ENCODE measurements around the gene PHACTR1. TPM values are rescaled to one million over a fixed set of nuclear protein-coding genes. Genes with fewer than 3 reads are reported as not detected.

PHACTR1 gene
- polyA plus RNA-seq, 1 of the 3 experiments (the other 2 are of a cell fraction) = 0.12 TPM

GRCh38 chr6:12929678-12930077 lies 213.1 kb downstream of the PHACTR1 start:
- 65% methylated on average over 2 of the region's 2 CpGs for WGBS (ENCODE audit: low lambda C conversion rate)
- no peaks in the 10 kb centered on the region for H3K9me2 ChIP-seq
- no peak overlapping the region for H3K9ac ChIP-seq
- H3K4me2 ChIP-seq = no peak overlapping the region
- CTCF ChIA-PET = interaction anchor here (0.7 to 2.8 kb wide), 2 partner anchors 18 to 754 kb away, joined by 3 to 16 read pairs; no protein-coding TSS in a partner anchor
- no peaks in the 10 kb centered on the region for H3K36me3 ChIP-seq (replicated peaks in 1 of 2; ENCODE audit: control insufficient read depth in 1 of 2, insufficient read depth in 2 of 2, low read length in 1 of 2)
- H4K20me1 ChIP-seq (ENCODE audit: insufficient read depth) = no peaks in the 10 kb centered on the region
- POLR2A ChIA-PET = no interaction called here
- no peak overlapping the region for H3K4me3 ChIP-seq (ENCODE audit: low read depth in 2 of 2, low read length in 1 of 2)
- TF ChIP-seq, protein P1, sequence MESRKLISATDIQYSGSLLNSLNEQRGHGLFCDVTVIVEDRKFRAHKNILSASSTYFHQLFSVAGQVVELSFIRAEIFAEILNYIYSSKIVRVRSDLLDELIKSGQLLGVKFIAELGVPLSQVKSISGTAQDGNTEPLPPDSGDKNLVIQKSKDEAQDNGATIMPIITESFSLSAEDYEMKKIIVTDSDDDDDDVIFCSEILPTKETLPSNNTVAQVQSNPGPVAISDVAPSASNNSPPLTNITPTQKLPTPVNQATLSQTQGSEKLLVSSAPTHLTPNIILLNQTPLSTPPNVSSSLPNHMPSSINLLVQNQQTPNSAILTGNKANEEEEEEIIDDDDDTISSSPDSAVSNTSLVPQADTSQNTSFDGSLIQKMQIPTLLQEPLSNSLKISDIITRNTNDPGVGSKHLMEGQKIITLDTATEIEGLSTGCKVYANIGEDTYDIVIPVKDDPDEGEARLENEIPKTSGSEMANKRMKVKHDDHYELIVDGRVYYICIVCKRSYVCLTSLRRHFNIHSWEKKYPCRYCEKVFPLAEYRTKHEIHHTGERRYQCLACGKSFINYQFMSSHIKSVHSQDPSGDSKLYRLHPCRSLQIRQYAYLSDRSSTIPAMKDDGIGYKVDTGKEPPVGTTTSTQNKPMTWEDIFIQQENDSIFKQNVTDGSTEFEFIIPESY (IDR thresholded peaks at IDR 0.05; ENCODE audit: borderline replicate concordance, low read depth) = no peak
- TF ChIP-seq JUND (IDR thresholded peaks at IDR 0.05) (no peak), TEAD4 (IDR thresholded peaks at IDR 0.05; ENCODE audit: borderline replicate concordance, insufficient read depth) (no peak), PBX3 (IDR thresholded peaks at IDR 0.05) (no peak), REST (IDR thresholded peaks at IDR 0.05; ENCODE audit: low read depth, low read length) (no peak), FOXM1 (IDR thresholded peaks at IDR 0.05; ENCODE audit: low read depth) (no peak), GATA2 (CRISPR knock-in tag; IDR thresholded peaks at IDR 0.05) (no peak), NFIC (IDR thresholded peaks at IDR 0.05; ENCODE audit: borderline replicate concordance) (no peak), NRF1 (IDR thresholded peaks at IDR 0.05; ENCODE audit: low read depth, low read length) (no peak), TCF12 (IDR thresholded peaks at IDR 0.05) (no peak), GABPA (IDR thresholded peaks at IDR 0.05; ENCODE audit: low read depth) (no peak), CHD2 (IDR thresholded peaks at IDR 0.05; ENCODE audit: low read length, partially characterized antibody) (no peak)
- TF ChIP-seq, protein P2, sequence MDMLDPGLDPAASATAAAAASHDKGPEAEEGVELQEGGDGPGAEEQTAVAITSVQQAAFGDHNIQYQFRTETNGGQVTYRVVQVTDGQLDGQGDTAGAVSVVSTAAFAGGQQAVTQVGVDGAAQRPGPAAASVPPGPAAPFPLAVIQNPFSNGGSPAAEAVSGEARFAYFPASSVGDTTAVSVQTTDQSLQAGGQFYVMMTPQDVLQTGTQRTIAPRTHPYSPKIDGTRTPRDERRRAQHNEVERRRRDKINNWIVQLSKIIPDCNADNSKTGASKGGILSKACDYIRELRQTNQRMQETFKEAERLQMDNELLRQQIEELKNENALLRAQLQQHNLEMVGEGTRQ (IDR thresholded peaks at IDR 0.05; ENCODE audit: borderline replicate concordance, low read depth, low read length) = no peak
- TF ChIP-seq, protein P3, sequence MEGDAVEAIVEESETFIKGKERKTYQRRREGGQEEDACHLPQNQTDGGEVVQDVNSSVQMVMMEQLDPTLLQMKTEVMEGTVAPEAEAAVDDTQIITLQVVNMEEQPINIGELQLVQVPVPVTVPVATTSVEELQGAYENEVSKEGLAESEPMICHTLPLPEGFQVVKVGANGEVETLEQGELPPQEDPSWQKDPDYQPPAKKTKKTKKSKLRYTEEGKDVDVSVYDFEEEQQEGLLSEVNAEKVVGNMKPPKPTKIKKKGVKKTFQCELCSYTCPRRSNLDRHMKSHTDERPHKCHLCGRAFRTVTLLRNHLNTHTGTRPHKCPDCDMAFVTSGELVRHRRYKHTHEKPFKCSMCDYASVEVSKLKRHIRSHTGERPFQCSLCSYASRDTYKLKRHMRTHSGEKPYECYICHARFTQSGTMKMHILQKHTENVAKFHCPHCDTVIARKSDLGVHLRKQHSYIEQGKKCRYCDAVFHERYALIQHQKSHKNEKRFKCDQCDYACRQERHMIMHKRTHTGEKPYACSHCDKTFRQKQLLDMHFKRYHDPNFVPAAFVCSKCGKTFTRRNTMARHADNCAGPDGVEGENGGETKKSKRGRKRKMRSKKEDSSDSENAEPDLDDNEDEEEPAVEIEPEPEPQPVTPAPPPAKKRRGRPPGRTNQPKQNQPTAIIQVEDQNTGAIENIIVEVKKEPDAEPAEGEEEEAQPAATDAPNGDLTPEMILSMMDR (IDR thresholded peaks at IDR 0.05) = no peak
- no peaks in the 10 kb centered on the region for H3K9me3 ChIP-seq
- DNase-seq = no peak
- no peaks in the 10 kb centered on the region for H3F3A ChIP-seq (replicated peaks; ENCODE audit: insufficient read depth)
- H3K27me3 ChIP-seq (ENCODE audit: insufficient read depth) = no peaks in the 10 kb centered on the region
- no peaks in the 10 kb centered on the region for H3K4me1 ChIP-seq (ENCODE audit: control insufficient read depth in 1 of 2, insufficient read depth in 2 of 2, low read depth in 1 of 2, low read length in 1 of 2)
- H2AFZ ChIP-seq (ENCODE audit: low read depth) = no peak overlapping the region
- H3K79me2 ChIP-seq (ENCODE audit: insufficient read depth) = no peaks in the 10 kb centered on the region
- H3K27ac ChIP-seq (ENCODE audit: low read depth in 2 of 2, low read length in 1 of 2) = no peak overlapping the region

Data from SK-N-SH (cell line).